ENCODE results near the gene GET3. TPM values are rescaled to one million over a fixed set of nuclear protein-coding genes. Genes with fewer than 3 reads are reported as not detected.
A peak's percentile ranks its signal among the peaks of the same experiment; 100 is the strongest.
"Not testable (repeated sequence)": the region's sequence is repeated elsewhere in the genome, so short reads cannot be mapped to it uniquely, and the experiment has no call there.

Gene GET3
- total RNA-seq, 1 donor from 2014 or later: 115 TPM

- no peak for DNase-seq (ENCODE audit: low read depth, low spot score)
Observed at GRCh38 chr19:12790628-12791344, 53.5 kb downstream of the GET3 start.

GRCh38 chr19:12791345-12792050 is 54.2 kb downstream of the GET3 start, which contains the start of gene JUNB:
Gene JUNB (plus strand): TSS chr19:12791486. CDS start chr19:12791772, 286 bp downstream.
- peak; percentile 89 for DNase-seq (ENCODE audit: low read depth, low spot score)

DNA sequence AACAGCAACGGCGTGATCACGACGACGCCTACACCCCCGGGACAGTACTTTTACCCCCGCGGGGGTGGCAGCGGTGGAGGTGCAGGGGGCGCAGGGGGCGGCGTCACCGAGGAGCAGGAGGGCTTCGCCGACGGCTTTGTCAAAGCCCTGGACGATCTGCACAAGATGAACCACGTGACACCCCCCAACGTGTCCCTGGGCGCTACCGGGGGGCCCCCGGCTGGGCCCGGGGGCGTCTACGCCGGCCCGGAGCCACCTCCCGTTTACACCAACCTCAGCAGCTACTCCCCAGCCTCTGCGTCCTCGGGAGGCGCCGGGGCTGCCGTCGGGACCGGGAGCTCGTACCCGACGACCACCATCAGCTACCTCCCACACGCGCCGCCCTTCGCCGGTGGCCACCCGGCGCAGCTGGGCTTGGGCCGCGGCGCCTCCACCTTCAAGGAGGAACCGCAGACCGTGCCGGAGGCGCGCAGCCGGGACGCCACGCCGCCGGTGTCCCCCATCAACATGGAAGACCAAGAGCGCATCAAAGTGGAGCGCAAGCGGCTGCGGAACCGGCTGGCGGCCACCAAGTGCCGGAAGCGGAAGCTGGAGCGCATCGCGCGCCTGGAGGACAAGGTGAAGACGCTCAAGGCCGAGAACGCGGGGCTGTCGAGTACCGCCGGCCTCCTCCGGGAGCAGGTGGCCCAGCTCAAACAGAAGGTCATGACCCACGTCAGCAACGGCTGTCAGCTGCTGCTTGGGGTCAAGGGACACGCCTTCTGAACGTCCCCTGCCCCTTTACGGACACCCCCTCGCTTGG is 55.0 kb downstream of the GET3 start:
- DNase-seq (ENCODE audit: low read depth, low spot score): no peak

DNA sequence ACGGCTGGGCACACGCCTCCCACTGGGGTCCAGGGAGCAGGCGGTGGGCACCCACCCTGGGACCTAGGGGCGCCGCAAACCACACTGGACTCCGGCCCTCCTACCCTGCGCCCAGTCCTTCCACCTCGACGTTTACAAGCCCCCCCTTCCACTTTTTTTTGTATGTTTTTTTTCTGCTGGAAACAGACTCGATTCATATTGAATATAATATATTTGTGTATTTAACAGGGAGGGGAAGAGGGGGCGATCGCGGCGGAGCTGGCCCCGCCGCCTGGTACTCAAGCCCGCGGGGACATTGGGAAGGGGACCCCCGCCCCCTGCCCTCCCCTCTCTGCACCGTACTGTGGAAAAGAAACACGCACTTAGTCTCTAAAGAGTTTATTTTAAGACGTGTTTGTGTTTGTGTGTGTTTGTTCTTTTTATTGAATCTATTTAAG is 55.6 kb downstream of the GET3 start:
- DNase-seq (ENCODE audit: low read depth, low spot score): no peak

DNA sequence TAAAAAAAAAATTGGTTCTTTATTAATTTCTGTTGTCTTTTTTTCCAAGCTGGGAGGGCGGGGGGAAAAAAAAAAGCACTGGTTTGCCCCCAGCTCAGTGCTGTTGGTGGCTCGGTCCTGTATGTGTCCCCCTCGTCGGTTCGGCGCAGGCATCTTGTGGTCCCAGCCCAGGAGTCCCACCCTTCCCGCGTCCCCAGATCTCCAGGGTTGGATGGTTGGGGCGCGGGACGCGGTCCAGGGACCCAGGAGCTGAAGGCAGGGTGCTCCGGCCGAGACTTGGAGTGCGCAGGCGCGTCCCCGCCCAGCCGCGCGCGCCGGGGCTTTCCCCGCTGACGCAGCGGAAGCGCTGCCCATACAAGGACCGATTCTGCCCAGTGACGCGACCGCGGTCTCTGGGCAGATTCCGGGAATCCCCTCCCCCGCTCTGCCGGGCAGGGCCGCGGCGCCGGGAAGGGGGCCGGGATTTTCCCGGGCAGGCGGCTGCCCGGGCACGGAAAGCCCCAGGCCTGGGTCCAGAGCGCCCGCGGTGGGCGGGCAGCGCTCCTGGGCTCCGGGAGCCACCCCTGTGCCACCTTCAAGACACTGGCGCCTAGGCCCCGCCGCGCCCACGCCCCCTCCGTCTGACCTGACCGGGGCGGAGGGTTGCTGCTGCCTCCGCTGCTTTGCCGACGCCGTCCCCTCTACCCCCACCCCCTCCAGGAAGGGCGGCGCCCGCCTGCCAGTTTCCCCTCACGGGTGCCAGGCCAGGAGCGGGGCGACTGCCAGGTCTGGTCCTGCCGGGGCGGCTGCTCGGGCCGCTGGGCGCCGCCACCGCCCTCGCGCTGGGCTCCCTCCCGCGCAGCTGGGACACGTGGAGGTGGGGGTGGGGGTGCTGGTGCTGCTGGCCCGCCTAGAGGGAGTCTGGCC is 56.2 kb downstream of the GET3 start:
- peak; percentile 75 for DNase-seq (ENCODE audit: low read depth, low spot score)

GRCh38 chr19:12794196-12794941 is 57.1 kb downstream of the GET3 start:
- DNase-seq (ENCODE audit: low read depth, low spot score): no peak

DNA sequence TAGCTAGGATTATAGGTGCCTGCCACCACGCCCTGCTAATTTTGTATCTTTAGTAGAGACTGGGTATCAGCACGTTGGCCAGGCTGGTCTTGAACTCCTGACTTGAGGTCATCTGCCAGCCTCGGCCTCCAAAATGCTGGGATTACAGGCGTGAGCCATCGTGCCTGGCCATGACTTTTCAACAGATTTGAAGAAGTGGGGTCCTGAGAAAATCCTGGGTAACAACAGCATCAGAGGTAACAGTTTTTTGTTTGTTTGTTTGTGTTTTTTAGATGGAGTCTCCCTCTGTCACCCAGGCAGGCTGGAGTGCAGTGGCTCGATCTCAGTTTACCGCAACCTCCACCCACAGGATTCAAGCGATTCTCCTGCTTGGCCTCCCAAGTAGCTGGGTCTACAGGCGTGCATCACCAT is 57.7 kb downstream of the GET3 start:
- DNase-seq (ENCODE audit: low read depth, low spot score): no peak

GRCh38 chr19:12796146-12797071 is 59.1 kb downstream of the GET3 start:
- peak; percentile 43 for DNase-seq (ENCODE audit: low read depth, low spot score)

- no peak for DNase-seq (ENCODE audit: low read depth, low spot score)
Observed at GRCh38 chr19:12797141-12797587, 59.9 kb downstream of the GET3 start.

GRCh38 chr19:12797607-12798006 is 60.3 kb downstream of the GET3 start:
- not testable (repeated sequence) for DNase-seq (ENCODE audit: low read depth, low spot score)

Other genes with a start within 250 kb of the GET3 start
- 6.8 and 9.1 TPM in 2 replicates for gene ZNF564, start 186.0 kb upstream of the GET3 start, total RNA-seq
- gene ZNF490, start 126.7 kb upstream of the GET3 start, total RNA-seq: 6.0 and 9.7 TPM in 2 replicates
- gene ZNF791, start 126.6 kb upstream of the GET3 start, total RNA-seq: 17.4 and 19.4 TPM in 2 replicates
- 27.1 and 41.5 TPM in 2 replicates for gene MAN2B1, start 70.8 kb upstream of the GET3 start, total RNA-seq
- 7.5 and 10.9 TPM in 2 replicates for gene WDR83, start 70.7 kb upstream of the GET3 start, total RNA-seq
- gene DHPS, start 55.6 kb upstream of the GET3 start, total RNA-seq: 58.6 and 60.9 TPM in 2 replicates
- gene GNG14, start 49.5 kb upstream of the GET3 start, total RNA-seq: not detected in 2 replicates
- 8.4 and 14.8 TPM in 2 replicates for gene FBXW9, start 40.9 kb upstream of the GET3 start, total RNA-seq
- 23.9 and 31.4 TPM in 2 replicates for gene TNPO2, start 13.6 kb upstream of the GET3 start, total RNA-seq
- gene TRIR, start 2.8 kb upstream of the GET3 start, total RNA-seq: 161 and 169 TPM in 2 replicates
- gene BEST2, start 14.3 kb downstream of the GET3 start, total RNA-seq: not detected in 2 replicates
- gene HOOK2, start 38.1 kb downstream of the GET3 start, total RNA-seq: 11.4 and 11.5 TPM in 2 replicates
- 33.4 and 41.1 TPM in 2 replicates for gene JUNB, start 54.0 kb downstream of the GET3 start, total RNA-seq
- gene PRDX2, start 64.3 kb downstream of the GET3 start, total RNA-seq: 186 and 250 TPM in 2 replicates
- 0.13 TPM in 1 of 2 replicates, not detected in the other for gene THSD8, start 64.6 kb downstream of the GET3 start, total RNA-seq
- 34.7 and 50.5 TPM in 2 replicates for gene RNASEH2A, start 69.1 kb downstream of the GET3 start, total RNA-seq
- not detected in 2 replicates for gene RTBDN, start 97.1 kb downstream of the GET3 start, total RNA-seq
- gene MAST1, start 101.0 kb downstream of the GET3 start, total RNA-seq: 0.18 and 0.59 TPM in 2 replicates
- gene DNASE2, start 144.0 kb downstream of the GET3 start, total RNA-seq: 18.4 and 24.6 TPM in 2 replicates
- gene KLF1, start 149.7 kb downstream of the GET3 start, total RNA-seq: not detected in 2 replicates
- gene GCDH, start 153.7 kb downstream of the GET3 start, total RNA-seq: 25.3 and 29.8 TPM in 2 replicates
- 0.11 and 0.20 TPM in 2 replicates for gene SYCE2, start 181.8 kb downstream of the GET3 start, total RNA-seq
- gene FARSA, start 196.2 kb downstream of the GET3 start, total RNA-seq: 56.4 and 85.4 TPM in 2 replicates
- gene CALR, start 201.1 kb downstream of the GET3 start, total RNA-seq: 1,409 and 2,169 TPM in 2 replicates
- gene RAD23A, start 208.4 kb downstream of the GET3 start, total RNA-seq: 81.2 and 84.6 TPM in 2 replicates
- gene GADD45GIP1, start 219.7 kb downstream of the GET3 start, total RNA-seq: 27.3 and 33.3 TPM in 2 replicates
- gene DAND5, start 232.1 kb downstream of the GET3 start, total RNA-seq: 0.07 TPM in 1 of 2 replicates, not detected in the other

All from pulmonary artery endothelial cell (primary cell).